Epithelial cell of umbilical artery (primary cell): Measurements from ENCODE around the gene FGF6. TPM values are rescaled to one million over a fixed set of nuclear protein-coding genes. Genes with fewer than 3 reads are reported as not detected.

ENCODE experiments used
- total RNA-seq: library from RNA; depleted of rRNA; stranded (reverse); fragments of >200 nt; gene quantifications from 2 replicates; pipeline ENCODE4 v1.2.3, GENCODE V29; 2014

FGF6 gene
- not detected in 2 replicates for total RNA-seq

GRCh38 chr12:4445156-4446101 lies at the start of gene FGF6:
Gene FGF6 (minus strand): TSS chr12:4445815. CDS start chr12:4445570, 245 bp downstream.

Other genes starting within 250 kb of the FGF6 start
- 18.2 and 52.6 TPM in 2 replicates for gene CCND2, start 172.1 kb downstream of the FGF6 start, total RNA-seq
- gene TIGAR, start 124.6 kb downstream of the FGF6 start, total RNA-seq = 16.6 and 20.7 TPM in 2 replicates
- gene FGF23, start 66.1 kb downstream of the FGF6 start, total RNA-seq = not detected in 2 replicates
- gene RAD51AP1, start 93.1 kb upstream of the FGF6 start, total RNA-seq = 15.9 and 16.3 TPM in 2 replicates
- gene DYRK4, start 116.4 kb upstream of the FGF6 start, total RNA-seq = 46.1 and 53.5 TPM in 2 replicates
- 0.97 and 1.1 TPM in 2 replicates for gene AKAP3, start 203.2 kb upstream of the FGF6 start, total RNA-seq
- gene NDUFA9, start 203.3 kb upstream of the FGF6 start, total RNA-seq = 66.6 and 71.4 TPM in 2 replicates